GM12872 (cell line): ENCODE measurements around the gene DSCAML1.

Experiments
- TF ChIP-seq, protein P1 (sequence below): IDR thresholded peaks from 3 replicates; pipeline ENCODE4 v1.5.1; 2011; ENCODE audit warnings: low read depth, mild to moderate bottlenecking, low read length, moderate library complexity; ENCODE audit not compliant: insufficient read depth

Gene DSCAML1

DNA sequence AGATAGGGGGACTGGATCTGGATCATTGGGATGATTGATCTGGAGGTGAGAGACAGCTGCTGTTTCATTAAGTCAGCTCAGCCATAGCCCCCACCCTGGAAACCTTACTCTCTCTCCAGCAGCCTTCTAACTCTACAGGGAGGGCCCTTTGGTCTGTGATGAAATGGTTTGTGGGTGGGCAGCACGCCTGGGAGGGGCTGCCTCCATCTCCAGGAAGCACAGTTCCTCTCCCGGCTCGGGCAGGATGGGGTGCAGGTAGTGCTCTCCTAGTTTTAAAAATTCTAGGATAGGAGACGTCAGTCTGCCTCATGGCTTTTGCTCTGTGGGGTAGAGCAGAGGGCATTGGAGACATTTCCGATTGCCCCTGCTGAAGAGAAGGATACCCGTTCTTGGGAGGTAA lies 379.7 kb downstream of the DSCAML1 start:
- TF ChIP-seq, protein P1, sequence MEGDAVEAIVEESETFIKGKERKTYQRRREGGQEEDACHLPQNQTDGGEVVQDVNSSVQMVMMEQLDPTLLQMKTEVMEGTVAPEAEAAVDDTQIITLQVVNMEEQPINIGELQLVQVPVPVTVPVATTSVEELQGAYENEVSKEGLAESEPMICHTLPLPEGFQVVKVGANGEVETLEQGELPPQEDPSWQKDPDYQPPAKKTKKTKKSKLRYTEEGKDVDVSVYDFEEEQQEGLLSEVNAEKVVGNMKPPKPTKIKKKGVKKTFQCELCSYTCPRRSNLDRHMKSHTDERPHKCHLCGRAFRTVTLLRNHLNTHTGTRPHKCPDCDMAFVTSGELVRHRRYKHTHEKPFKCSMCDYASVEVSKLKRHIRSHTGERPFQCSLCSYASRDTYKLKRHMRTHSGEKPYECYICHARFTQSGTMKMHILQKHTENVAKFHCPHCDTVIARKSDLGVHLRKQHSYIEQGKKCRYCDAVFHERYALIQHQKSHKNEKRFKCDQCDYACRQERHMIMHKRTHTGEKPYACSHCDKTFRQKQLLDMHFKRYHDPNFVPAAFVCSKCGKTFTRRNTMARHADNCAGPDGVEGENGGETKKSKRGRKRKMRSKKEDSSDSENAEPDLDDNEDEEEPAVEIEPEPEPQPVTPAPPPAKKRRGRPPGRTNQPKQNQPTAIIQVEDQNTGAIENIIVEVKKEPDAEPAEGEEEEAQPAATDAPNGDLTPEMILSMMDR, result no peak

DNA sequence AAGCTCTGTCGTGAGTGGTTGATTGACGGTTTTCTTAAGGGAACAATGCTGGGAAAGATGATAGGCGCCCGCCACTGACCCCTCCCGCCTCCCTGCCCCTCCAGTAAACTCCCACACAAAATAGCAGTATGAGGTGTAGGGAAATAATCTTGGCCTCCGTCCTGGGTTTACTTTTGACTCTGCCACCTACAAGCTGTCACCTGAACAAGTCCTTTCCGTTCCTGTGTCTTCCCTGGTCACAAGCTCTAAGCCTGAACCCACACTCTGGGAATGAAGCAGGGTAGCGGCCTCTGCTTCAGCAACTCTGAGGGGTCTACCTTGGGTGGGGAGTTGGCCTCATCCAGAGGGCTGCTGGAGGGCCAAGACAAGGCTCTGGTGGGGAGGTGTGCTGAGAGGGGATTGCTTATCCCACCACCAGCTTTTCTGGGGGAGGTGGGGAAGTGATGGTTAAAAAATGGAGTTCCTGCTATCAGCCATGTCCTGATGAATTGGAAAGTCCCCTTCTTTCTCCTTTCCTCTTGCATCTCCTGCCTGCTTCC lies 381.6 kb downstream of the DSCAML1 start:
- TF ChIP-seq, protein P1, result no peak

DNA sequence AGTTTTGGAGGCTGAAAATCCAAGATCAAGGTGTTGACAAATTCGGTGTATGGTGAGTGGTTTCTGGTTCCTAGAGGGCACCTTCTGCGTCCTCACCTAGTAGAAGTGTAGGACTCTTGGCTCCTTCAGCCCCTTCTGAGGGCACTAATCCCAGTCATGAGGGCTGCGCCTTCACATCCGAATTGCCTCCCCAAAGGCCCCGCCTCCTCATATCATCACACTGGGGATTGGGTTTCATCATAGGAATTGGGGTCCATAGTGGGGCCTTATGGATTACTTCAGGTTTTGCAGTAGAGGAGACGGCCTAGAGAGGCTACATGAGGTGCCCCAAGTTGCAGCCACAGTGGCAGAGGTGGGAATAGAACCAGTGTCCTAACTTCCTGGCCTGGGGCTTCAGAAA lies 382.3 kb downstream of the DSCAML1 start:
- TF ChIP-seq, protein P1, result no peak

DNA sequence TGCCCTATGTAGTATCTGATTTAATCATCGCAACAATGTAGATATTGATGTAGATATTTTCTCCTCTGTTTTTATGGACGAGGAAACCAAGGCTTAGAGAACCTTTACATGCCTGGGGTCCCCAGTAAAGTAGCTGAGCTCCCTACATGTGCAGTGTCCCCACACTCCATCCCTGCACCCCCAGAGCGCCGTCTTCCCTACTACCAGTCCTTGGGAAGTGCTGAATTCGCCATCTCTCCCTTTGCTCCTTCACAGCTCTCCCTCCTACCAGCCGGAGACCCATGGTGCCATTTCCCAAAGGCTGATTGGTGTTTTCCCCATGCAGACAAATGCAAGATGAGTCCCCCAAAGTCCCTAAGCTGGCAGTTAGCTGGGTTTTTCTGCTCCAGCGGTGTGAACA lies 383.4 kb downstream of the DSCAML1 start:
- TF ChIP-seq, protein P1, result no peak

DNA sequence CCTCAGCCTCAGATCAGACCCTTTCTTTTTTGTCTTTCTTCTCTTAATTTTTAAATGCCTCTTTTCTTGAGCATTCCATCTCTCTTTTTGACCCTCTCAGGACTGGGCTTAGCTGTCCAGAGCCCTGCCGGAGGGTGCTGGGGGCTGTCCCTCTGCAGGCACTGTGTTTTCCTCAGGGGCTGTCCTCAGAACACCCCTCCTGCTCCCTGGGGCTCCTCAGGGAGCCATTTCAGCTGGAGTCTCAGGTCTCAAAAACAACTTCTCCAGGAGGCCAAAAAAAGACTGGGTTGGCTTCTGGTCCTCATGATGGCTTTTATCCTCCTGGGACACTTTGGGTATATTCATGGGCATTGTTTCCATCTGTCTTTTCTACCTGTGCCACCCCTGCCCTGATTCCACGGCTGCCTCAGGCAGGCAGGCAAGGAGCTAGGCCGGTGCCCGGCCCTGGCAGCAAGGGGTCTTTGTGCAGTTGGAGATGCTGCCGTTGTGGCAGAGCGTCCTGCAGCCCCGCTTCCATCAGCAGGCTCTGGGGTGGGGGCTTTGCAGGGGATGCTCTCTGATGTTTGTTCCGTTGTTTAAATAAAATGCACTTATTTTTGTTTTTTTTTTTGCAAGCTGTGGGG lies 384.3 kb downstream of the DSCAML1 start:
- TF ChIP-seq, protein P1, result no peak

DNA sequence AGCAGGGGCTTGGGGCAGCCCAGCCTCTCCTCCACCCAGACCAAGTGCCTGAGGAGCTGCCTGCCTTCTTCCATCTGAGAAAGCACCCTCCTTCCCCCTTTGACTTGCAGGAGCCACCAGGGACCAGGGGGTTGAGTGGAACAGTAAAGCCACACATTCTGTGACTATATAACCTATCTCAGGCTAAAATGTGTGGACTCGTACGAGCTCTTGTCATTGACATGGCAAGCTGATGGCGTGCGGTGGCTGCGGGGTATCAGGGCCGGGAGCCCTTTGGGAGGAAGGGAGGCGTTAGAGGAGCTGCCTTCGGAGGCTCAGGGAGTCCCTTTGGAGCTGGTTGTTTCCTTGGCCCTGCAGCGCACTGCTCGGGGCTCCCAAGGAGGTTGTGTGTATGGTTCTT lies 384.8 kb downstream of the DSCAML1 start:
- TF ChIP-seq, protein P1, result no peak

DNA sequence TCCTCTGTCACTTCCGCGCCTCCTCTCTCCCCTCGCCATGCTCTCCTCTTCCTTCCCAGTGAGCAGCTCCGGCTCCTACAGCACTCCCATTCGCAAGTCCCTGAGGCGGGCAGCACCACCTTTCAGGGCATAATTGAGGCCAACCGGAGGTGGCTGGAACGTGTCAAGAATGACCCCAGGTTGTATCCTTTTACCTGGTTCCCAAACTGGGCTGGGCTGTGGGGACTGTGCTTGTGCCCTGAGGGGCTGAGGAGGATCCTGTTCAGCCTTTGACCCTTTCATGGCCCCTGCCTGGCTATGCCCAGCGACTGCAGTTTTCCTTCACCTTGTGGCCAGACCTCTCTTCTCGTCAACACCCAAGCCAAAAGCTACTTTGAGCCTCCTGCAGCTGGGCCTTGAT lies 385.3 kb downstream of the DSCAML1 start:
- TF ChIP-seq, protein P1, result no peak
